ENCODE measurements around the gene RAB41.

GRCh38 chrX:70322784-70323183, 40.8 kb downstream of the RAB41 start:
- no peak for TF ChIP-seq POLR2A (IDR thresholded peaks at IDR 0.05; ENCODE audit: low read depth, low read length)
- TF ChIP-seq JUNB (IDR thresholded peaks at IDR 0.05): no peak
- no peak for TF ChIP-seq CTCF (IDR thresholded peaks at IDR 0.05 in 2 of 3, conservative IDR thresholded peaks at IDR 0.05 in 1 of 3; ENCODE audit: control insufficient read depth in 2 of 3, extremely low read depth in 1 of 3, insufficient read depth in 1 of 3, low read depth in 3 of 3, low read length in 3 of 3)
- TF ChIP-seq CBX5 (IDR thresholded peaks at IDR 0.05; ENCODE audit: low read depth): no peak
- no peak for TF ChIP-seq TCF7 (IDR thresholded peaks at IDR 0.05; ENCODE audit: borderline replicate concordance)
- no peak for TF ChIP-seq ZNF622 (IDR thresholded peaks at IDR 0.05)
- TF ChIP-seq POLR2AphosphoS5 (IDR thresholded peaks at IDR 0.05; ENCODE audit: low read length): no peak
- TF ChIP-seq REST (IDR thresholded peaks at IDR 0.05; ENCODE audit: low read depth, low read length): no peak
- no peak for TF ChIP-seq SMAD5 (IDR thresholded peaks at IDR 0.05; ENCODE audit: low read depth)
- no peak for TF ChIP-seq SMC3 (IDR thresholded peaks at IDR 0.05; ENCODE audit: borderline replicate concordance, low read length)
